NCI-H187 treated with DMSO at 0.1 percent for 48 hours (cell line): ENCODE data around the gene SIAH3.

Experiments used
- DNase-seq: peaks from one replicate; lab custom pipeline; 2025; lab: John Stamatoyannopoulos, UW

SIAH3 gene

GRCh38 chr13:45742985-45743384, 108.6 kb downstream of the SIAH3 start:
- DNase-seq = no peak

GRCh38 chr13:45737571-45738017, 114.0 kb downstream of the SIAH3 start:
- no peak for DNase-seq

- DNase-seq = no peak
These were observed 118.2 kb downstream of the SIAH3 start for GRCh38 chr13:45733361-45733760.

- DNase-seq = no peak
These were observed 118.6 kb downstream of the SIAH3 start for GRCh38 chr13:45732916-45733315.

- DNase-seq = no peak
These were observed 120.1 kb downstream of the SIAH3 start for GRCh38 chr13:45731455-45731854.

- DNase-seq = no peak
These were observed 122.8 kb downstream of the SIAH3 start for GRCh38 chr13:45728759-45729158.
